ENCODE measurements around the gene MAD1L1.

DNA sequence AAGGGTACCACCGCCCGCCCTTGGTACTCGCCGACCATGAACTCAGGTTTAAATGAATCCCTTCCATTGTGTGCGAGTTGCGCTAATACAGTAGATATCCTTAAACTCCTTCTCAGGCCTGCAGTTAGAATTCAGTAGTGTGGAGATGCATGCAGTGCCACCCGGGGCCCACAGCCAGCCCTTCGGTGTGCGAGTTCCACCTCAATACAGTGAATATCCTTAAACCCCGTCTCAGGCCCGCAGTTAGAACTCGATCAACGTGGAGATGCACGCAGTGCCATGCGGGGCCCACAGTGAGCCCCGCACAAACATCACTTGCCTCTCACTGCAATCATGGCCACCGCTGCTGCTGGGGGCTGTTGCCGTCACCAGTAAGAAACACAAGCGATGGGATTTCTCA lies 261.9 kb downstream of the MAD1L1 start:
- TF ChIP-seq, protein P1, sequence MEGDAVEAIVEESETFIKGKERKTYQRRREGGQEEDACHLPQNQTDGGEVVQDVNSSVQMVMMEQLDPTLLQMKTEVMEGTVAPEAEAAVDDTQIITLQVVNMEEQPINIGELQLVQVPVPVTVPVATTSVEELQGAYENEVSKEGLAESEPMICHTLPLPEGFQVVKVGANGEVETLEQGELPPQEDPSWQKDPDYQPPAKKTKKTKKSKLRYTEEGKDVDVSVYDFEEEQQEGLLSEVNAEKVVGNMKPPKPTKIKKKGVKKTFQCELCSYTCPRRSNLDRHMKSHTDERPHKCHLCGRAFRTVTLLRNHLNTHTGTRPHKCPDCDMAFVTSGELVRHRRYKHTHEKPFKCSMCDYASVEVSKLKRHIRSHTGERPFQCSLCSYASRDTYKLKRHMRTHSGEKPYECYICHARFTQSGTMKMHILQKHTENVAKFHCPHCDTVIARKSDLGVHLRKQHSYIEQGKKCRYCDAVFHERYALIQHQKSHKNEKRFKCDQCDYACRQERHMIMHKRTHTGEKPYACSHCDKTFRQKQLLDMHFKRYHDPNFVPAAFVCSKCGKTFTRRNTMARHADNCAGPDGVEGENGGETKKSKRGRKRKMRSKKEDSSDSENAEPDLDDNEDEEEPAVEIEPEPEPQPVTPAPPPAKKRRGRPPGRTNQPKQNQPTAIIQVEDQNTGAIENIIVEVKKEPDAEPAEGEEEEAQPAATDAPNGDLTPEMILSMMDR (tag by site-specific recombination; IDR thresholded peaks at IDR 0.05) = no peak
- TF ChIP-seq ZBTB20 (tag by site-specific recombination; IDR thresholded peaks at IDR 0.05) = no peak

All from HEK293 (cell line).